H1 (cell line): Measurements from ENCODE around the gene KLHL29. TPM values are rescaled to one million over a fixed set of nuclear protein-coding genes. Genes with fewer than 3 reads are reported as not detected.

Source experiments
- BRCA1 ChIP-seq: IDR thresholded peaks from 2 replicates; pipeline ENCODE4 v1.6.1; 2012; ENCODE audit warnings: low read depth, low read length, improper control_type of control experiment
- FOSL1 ChIP-seq: IDR thresholded peaks from 2 replicates; pipeline ENCODE4 v1.6.1; 2011; ENCODE audit warnings: mild to moderate bottlenecking, low read depth, low read length, moderate library complexity; ENCODE audit not compliant: insufficient read depth
- polyA plus RNA-seq, 7 experiments: library from polyadenylated mRNA; depleted of rRNA in 3 of 7; stranded (reverse) in 5 of 7; unstranded in 2 of 7; fragments of >200 nt in 5 of 7; fragments of 200-250 nt in 2 of 7; gene quantifications; 1 replicate in 5 of 7; 2 replicates in 1 of 7; 4 replicates in 1 of 7; pipeline versions ENCODE4 v1.2.1 to v1.2.3, GENCODE V29; 2011 to 2013; ENCODE audit warnings: missing spikeins in 2 of 7, mixed read lengths in 2 of 7
- total RNA-seq: library from RNA; stranded (reverse); fragmentation: NEBNext Ultra II Directional; extraction: Animal tissue kit (Norgen Biotek cat#: 25700); gene quantifications from 2 replicates; pipeline ENCODE4 v1.2.1, GENCODE V29; 2021

KLHL29 gene
- total and polyA plus RNA-seq, 2 of the 8 experiments (the other 6 are each of a cell fraction or from before 2014, with no cell fraction given) = 1.1 to 4.7 TPM

- TF ChIP-seq FOSL1 (no peak), BRCA1 (no peak)
Measured at GRCh38 chr2:23592898-23593751, 208.1 kb downstream of the KLHL29 start (continued).
